ENCODE data around the gene PALLD. TPM values are rescaled to one million over a fixed set of nuclear protein-coding genes. Genes with fewer than 3 reads are reported as not detected.
A peak's percentile ranks its signal among the peaks of the same experiment; 100 is the strongest.

The PALLD gene
- total RNA-seq, 1 experiment from 2014 or later, result 47.8 TPM

GRCh38 chr4:168587411-168588125 lies 90.7 kb downstream of the PALLD start:
- peak; percentile 98 for DNase-seq (ENCODE audit: low read depth)

DNA sequence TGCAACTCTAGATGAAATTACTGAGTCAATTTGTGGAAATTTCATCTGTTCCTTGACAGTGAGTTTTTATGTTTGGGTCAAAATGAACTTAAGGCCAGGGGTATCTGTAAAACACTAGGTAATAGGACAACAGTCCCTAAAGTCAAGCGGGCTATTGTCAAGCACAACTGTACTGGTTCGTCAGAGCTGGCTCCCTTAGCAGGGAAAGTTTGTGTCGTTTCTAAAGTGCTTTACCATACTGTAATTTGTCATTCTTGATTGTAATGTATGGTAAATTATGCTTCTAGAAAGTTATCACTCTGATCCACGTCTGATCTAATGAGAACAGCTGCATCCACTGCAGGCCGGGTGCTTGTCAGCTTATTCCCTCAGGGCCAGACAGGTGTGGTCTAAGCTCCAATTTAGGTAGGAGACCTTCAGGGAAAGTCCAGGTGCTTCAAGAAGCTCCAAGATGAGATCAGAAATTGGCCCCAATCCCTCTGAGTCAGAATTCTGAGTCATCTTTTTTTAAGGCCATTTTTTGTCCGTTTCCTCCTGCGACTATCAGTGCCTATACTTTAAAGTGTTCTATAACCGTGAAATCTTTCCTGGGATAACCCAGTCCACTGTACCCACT lies 92.2 kb downstream of the PALLD start:
- DNase-seq (ENCODE audit: low read depth), result peak; percentile 88

- DNase-seq (ENCODE audit: low read depth), result no peak
These were observed 95.8 kb downstream of the PALLD start for GRCh38 chr4:168592676-168593075.

DNA sequence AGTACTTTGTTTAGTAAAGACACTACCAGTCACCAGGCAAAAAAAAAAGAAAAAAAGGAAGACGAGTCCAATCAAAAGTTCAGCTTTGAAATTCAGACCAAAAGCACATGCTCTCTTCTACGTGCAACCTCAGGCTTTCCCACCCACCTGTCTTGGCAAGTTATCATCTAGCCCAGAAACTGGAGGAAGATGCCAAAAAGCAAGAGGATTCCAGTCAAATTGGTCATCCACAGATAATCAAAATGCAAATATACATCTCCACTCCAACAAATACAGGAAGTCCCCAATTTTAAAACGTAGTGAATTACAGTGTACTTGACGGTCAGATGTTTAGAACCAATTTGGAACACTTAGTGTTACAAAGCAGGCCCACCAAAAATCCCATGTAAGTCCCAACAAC lies 96.5 kb downstream of the PALLD start:
- DNase-seq (ENCODE audit: low read depth), result no peak

DNA sequence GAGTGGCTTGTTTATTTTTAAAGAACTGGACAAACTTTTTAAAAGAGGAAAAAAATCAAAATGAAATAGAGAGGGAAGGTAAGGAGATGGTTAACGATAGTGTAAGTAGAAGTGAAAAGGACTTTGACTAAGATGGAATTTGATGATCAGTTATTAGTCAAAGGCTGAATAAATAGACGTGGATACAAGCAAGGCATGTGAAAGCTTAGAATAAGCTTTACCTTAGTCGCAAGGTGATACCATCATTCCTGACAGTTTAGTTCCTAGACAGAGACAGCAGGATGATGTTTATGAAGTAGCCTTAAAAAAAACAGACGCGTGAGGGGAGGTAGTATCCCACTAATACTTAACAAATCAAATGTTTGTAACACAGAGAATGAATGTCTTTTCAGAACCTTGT lies 97.3 kb downstream of the PALLD start:
- DNase-seq (ENCODE audit: low read depth), result no peak

- no peak for DNase-seq (ENCODE audit: low read depth)
These were observed 101.3 kb downstream of the PALLD start for GRCh38 chr4:168598191-168598590.

DNA sequence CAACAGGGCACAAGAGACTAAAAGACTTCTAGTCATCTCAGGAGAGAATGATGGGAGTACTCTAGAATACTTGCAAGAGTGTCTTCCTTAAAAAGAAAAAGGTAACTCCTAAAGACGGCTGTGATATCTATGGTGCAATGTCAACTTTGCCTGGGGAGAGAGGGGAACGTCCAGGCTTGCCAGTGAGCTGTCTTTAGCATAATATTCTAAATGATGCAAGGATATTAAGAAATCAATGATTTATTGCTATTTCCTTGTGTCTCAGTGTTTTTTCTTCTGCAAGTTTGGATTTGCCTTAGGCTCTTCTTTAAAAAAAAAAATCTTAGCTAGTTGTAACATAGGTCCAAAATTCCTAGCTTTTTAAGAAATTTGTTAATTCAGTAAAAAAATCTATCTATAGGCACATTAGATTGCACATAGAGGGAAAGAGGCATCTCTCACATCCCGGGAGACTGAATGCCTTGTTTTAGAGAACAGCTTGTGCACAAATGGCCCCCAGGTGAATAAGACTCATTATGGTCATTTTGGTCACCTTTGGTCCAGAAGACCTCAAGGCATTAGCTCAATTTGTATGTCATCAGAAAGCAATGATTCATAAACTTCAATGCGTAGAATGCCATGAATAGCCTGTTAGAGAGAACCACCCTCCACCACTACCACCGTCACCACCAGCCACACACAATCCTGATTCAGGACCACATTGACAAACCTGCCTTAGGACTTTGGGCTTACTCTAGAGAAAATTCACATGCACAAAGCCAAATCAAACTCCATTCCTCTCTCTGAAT lies 104.1 kb downstream of the PALLD start:
- no peak for DNase-seq (ENCODE audit: low read depth)

GRCh38 chr4:168601899-168602298 lies 105.0 kb downstream of the PALLD start:
- no peak for DNase-seq (ENCODE audit: low read depth)

GRCh38 chr4:168604496-168605373 lies 107.9 kb downstream of the PALLD start:
- DNase-seq (ENCODE audit: low read depth), result peak; percentile 85

GRCh38 chr4:168605411-168605810 lies 108.6 kb downstream of the PALLD start:
- peak; percentile 83 for DNase-seq (ENCODE audit: low read depth)

GRCh38 chr4:168607215-168607614 lies 110.4 kb downstream of the PALLD start:
- DNase-seq (ENCODE audit: low read depth), result no peak

- no peak for DNase-seq (ENCODE audit: low read depth)
These were observed 111.9 kb downstream of the PALLD start for GRCh38 chr4:168608771-168609170.

DNA sequence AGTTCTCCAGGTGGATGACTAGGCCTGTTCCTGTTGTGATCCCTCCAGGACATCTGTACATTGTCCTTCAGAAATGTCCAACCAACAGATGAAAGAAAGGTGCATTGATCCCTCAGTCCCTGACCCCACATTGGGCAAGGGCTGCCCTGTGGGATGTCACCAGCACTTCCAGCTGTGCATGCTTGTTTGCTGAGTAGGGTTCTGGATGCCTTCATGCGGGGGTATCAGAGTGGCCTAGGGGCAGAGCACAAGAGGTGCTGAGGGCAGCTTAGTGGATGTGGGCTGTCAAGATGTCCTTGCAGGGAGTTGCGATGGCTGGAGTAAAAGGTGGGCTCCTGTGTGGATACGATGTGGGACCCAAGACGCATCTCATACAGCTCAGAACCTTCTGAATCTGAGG lies 112.5 kb downstream of the PALLD start:
- DNase-seq (ENCODE audit: low read depth), result no peak

- DNase-seq (ENCODE audit: low read depth), result no peak
These were observed 114.2 kb downstream of the PALLD start for GRCh38 chr4:168610911-168611530.

- DNase-seq (ENCODE audit: low read depth), result peak; percentile 82
These were observed 115.7 kb downstream of the PALLD start for GRCh38 chr4:168612450-168613135.

- DNase-seq (ENCODE audit: low read depth), result no peak
These were observed 117.0 kb downstream of the PALLD start for GRCh38 chr4:168613869-168614268.

GRCh38 chr4:168614281-168615057 lies 117.6 kb downstream of the PALLD start:
- no peak for DNase-seq (ENCODE audit: low read depth)

- DNase-seq (ENCODE audit: low read depth), result no peak
These were observed 118.6 kb downstream of the PALLD start for GRCh38 chr4:168615294-168616065.
